HepG2 (cell line): ENCODE results near the gene PCDHGC5.

Experiments
- AGO2 ChIP-seq: fragments of 200-400 bp; formaldehyde crosslinking; optimal IDR thresholded peaks from 2 replicates; pipeline ENCODE3; 2017; ENCODE audit warnings: mild to moderate bottlenecking, low read depth, low read length, moderate library complexity
- EZH2 ChIP-seq: conservative IDR thresholded peaks from 2 replicates; pipeline ENCODE4 v1.6.1; 2012; ENCODE audit warnings: mild to moderate bottlenecking, low read depth, low read length, moderate library complexity
- PCBP2 ChIP-seq: fragments of 200-400 bp; formaldehyde crosslinking; optimal IDR thresholded peaks from 2 replicates; pipeline ENCODE3; 2018; ENCODE audit warnings: low read length, low read depth; ENCODE audit not compliant: poor library complexity, severe bottlenecking
- POLR2A ChIP-seq, 2 experiments: IDR thresholded peaks; 2 replicates each; pipeline ENCODE4 v1.6.1; 2011; ENCODE audit warnings: low read depth in 2 of 2, low read length in 2 of 2, mild to moderate bottlenecking in 1 of 2, moderate library complexity in 1 of 2; ENCODE audit not compliant: insufficient read depth in 1 of 2
- ZBTB7A ChIP-seq: sonication (generic); formaldehyde crosslinking; IDR thresholded peaks from 2 replicates; pipeline ENCODE4 v1.8.0; 2022; ENCODE audit warnings: mild to moderate bottlenecking, missing genetic modification reagents
- ZFP62 ChIP-seq: sonication (generic); formaldehyde crosslinking; IDR thresholded peaks from 2 replicates; pipeline ENCODE4 v1.4.0; 2020; ENCODE audit warnings: missing genetic modification reagents
- ZNF253 ChIP-seq: sonication (generic); formaldehyde crosslinking; IDR thresholded peaks from 2 replicates; pipeline ENCODE4 v1.8.0; 2022; ENCODE audit warnings: mild to moderate bottlenecking, missing genetic modification reagents, borderline replicate concordance
- TF ChIP-seq, protein P1 (sequence below): sonication (generic); formaldehyde crosslinking; IDR thresholded peaks from 2 replicates; pipeline ENCODE4 v1.4.0; 2020; ENCODE audit warnings: missing genetic modification reagents, borderline replicate concordance

GRCh38 chr5:141475625-141476131 is 13.2 kb upstream of the PCDHGC5 start, which contains the start of gene PCDHGC3:
- TF ChIP-seq PCBP2 (no peak), ZNF253 (CRISPR knock-in tag) (no peak), POLR2A (IDR thresholded peaks at IDR 0.05; ENCODE audit: insufficient read depth in 1 of 2, low read depth in 2 of 2, low read length in 2 of 2) (no peak), AGO2 (no peak), EZH2 (no peak), ZFP62 (CRISPR knock-in tag) (no peak), ZBTB7A (no peak)
- TF ChIP-seq, protein P1, sequence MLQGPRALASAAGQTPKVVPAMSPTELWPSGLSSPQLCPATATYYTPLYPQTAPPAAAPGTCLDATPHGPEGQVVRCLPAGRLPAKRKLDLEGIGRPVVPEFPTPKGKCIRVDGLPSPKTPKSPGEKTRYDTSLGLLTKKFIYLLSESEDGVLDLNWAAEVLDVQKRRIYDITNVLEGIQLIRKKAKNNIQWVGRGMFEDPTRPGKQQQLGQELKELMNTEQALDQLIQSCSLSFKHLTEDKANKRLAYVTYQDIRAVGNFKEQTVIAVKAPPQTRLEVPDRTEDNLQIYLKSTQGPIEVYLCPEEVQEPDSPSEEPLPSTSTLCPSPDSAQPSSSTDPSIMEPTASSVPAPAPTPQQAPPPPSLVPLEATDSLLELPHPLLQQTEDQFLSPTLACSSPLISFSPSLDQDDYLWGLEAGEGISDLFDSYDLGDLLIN (CRISPR knock-in tag) = no peak
